Lower lobe of right lung (tissue), 2 donors: ENCODE measurements around the gene MZT2B. TPM values are rescaled to one million over a fixed set of nuclear protein-coding genes. Genes with fewer than 3 reads are reported as not detected.
"Not testable (repeated sequence)": the region's sequence is repeated elsewhere in the genome, so short reads cannot be mapped to it uniquely, and the experiment has no call there.

ENCODE experiments used
- ATAC-seq, 2 donors: fragments of 200-7000 bp; cut with Tn5 transposase; one replicate each; pipeline ENCODE4 v1.9.1; 2020 to 2022; ENCODE audit warnings: mild to moderate bottlenecking in 2 of 2, moderate library complexity in 2 of 2
- DNase-seq: peaks from one replicate; pipeline ENCODE4 v3.0.0-alpha.2; 2020
- H3K27ac ChIP-seq: fragments of 200-600 bp; one replicate; pipeline ENCODE4 v1.8.0; 2022
- H3K27me3 ChIP-seq: fragments of 200-600 bp; one replicate; pipeline ENCODE4 v1.8.0; 2022; ENCODE audit warnings: low read depth
- H3K36me3 ChIP-seq: fragments of 200-600 bp; one replicate; pipeline ENCODE4 v1.8.0; 2022; ENCODE audit warnings: mild to moderate bottlenecking
- H3K4me1 ChIP-seq: fragments of 200-600 bp; one replicate; pipeline ENCODE4 v1.8.0; 2022
- H3K4me3 ChIP-seq: fragments of 200-600 bp; one replicate; pipeline ENCODE4 v1.8.0; 2022; ENCODE audit warnings: mild to moderate bottlenecking
- H3K9me3 ChIP-seq: fragments of 200-600 bp; one replicate; pipeline ENCODE4 v1.8.0; 2022
- CTCF ChIP-seq: fragments of 200-600 bp; IDR thresholded peaks from one replicate; pipeline ENCODE4 v1.8.0; 2022; ENCODE audit warnings: antibody characterized with exemption, mild to moderate bottlenecking
- intact Hi-C: fragments of 100-400 bp; cut with DNase I; formaldehyde crosslinking; loops from one replicate; pipeline ENCODE4 v1.11.0; 2022
- long read RNA-seq: library from polyadenylated mRNA; unstranded; transcript quantifications from one replicate; pipeline ENCODE4 v2.0.0, GENCODE V29; 2021
- total RNA-seq: library from RNA; stranded (reverse); fragmentation: NEBNext Ultra II Directional; extraction: Animal tissue kit (Norgen Biotek cat#: 25700); gene quantifications from one replicate; pipeline ENCODE4 v1.2.1, GENCODE V29; 2021
- donor health status: DM: no; HTN: yes; CAD: no; lungs with severe emphysema.

Gene MZT2B
- total RNA-seq, result 125 TPM
- long read RNA-seq, transcript MZT2B-201 (3 exons, 933 nt), result major isoform, 56 of 80 reads
- long read RNA-seq, transcript MZT2B-206 (2 exons, 480 nt), result minor isoform, 5 of 80 reads
- long read RNA-seq, transcript MZT2B-205 (3 exons, 435 nt), result minor isoform, 7 of 80 reads
- long read RNA-seq, transcript MZT2B-203 (3 exons, 455 nt), result minor isoform, 7 of 80 reads
- long read RNA-seq, partial matches to known transcripts, result 0 of 80 reads
- long read RNA-seq, other reads (novel, unspliced or antisense), result 3 of 80 reads

- intact Hi-C loops, H3K27me3 ChIP-seq, H3K9me3 ChIP-seq, H3K36me3 ChIP-seq: not testable (repeated sequence)
- peaks cover 19% of the 10 kb centered on the region for H3K4me1 ChIP-seq
- DNase-seq (peak; percentile 92), ATAC-seq (peak; percentile 95 to 97)
- TF ChIP-seq CTCF, result peak; percentile 67
- peak within 1 kb of the TSS; percentile 92 for H3K4me3 ChIP-seq
- H3K27ac ChIP-seq, result peak within 1 kb of the TSS; percentile 92
These were observed at the start of gene MZT2B for GRCh38 chr2:130181880-130182682. TSS of gene MZT2B (plus strand) at chr2:130182262. CDS start at chr2:130182283, 21 bp downstream.

GRCh38 chr2:130135692-130136541, 46.1 kb upstream of the MZT2B start:
- DNase-seq, result no peak
- Histone ChIP-seq H3K27ac (no peak overlapping the region), H3K4me3 (no peak overlapping the region), H3K4me1 (no peaks in the 10 kb centered on the region), H3K36me3 (no peaks in the 10 kb centered on the region), H3K9me3 (no peaks in the 10 kb centered on the region), H3K27me3 (no peaks in the 10 kb centered on the region)
- intact Hi-C loops, result no loop called here
- TF ChIP-seq CTCF, result no peak
- no peak for ATAC-seq

GRCh38 chr2:130136546-130136945, 45.5 kb upstream of the MZT2B start:
- ATAC-seq, intact Hi-C loops: not testable (repeated sequence)

GRCh38 chr2:130137118-130137517, 44.9 kb upstream of the MZT2B start:
- intact Hi-C loops, H3K27ac ChIP-seq, H3K4me1 ChIP-seq, H3K27me3 ChIP-seq, H3K9me3 ChIP-seq, H3K4me3 ChIP-seq, H3K36me3 ChIP-seq, DNase-seq, ATAC-seq: not testable (repeated sequence)

More at GRCh38 chr2:130136546-130136945, 45.5 kb upstream of the MZT2B start:
- not testable (repeated sequence) for H3K4me1 ChIP-seq, H3K27me3 ChIP-seq, H3K4me3 ChIP-seq, H3K9me3 ChIP-seq, H3K36me3 ChIP-seq, H3K27ac ChIP-seq, DNase-seq

GRCh38 chr2:130138326-130138725, 43.7 kb upstream of the MZT2B start:
- H3K4me3 ChIP-seq, intact Hi-C loops, H3K27ac ChIP-seq, H3K36me3 ChIP-seq, DNase-seq, H3K4me1 ChIP-seq, ATAC-seq, H3K9me3 ChIP-seq, H3K27me3 ChIP-seq: not testable (repeated sequence)

GRCh38 chr2:130138841-130139251, 43.2 kb upstream of the MZT2B start:
- intact Hi-C loops, H3K4me1 ChIP-seq, H3K27ac ChIP-seq, H3K4me3 ChIP-seq, H3K36me3 ChIP-seq, H3K27me3 ChIP-seq, DNase-seq, H3K9me3 ChIP-seq: not testable (repeated sequence)
- peak in 1 of 2 donors; percentile 17 for ATAC-seq

- H3K9me3 ChIP-seq, H3K4me1 ChIP-seq, ATAC-seq, intact Hi-C loops, H3K4me3 ChIP-seq, H3K36me3 ChIP-seq, H3K27ac ChIP-seq, H3K27me3 ChIP-seq, DNase-seq: not testable (repeated sequence)
These were observed 42.5 kb upstream of the MZT2B start for GRCh38 chr2:130139331-130140280.

- intact Hi-C loops, H3K4me1 ChIP-seq, H3K36me3 ChIP-seq, H3K27me3 ChIP-seq, H3K9me3 ChIP-seq, ATAC-seq, H3K4me3 ChIP-seq, DNase-seq, H3K27ac ChIP-seq: not testable (repeated sequence)
These were observed 41.5 kb upstream of the MZT2B start for GRCh38 chr2:130140516-130140915.

- H3K27ac ChIP-seq, ATAC-seq, intact Hi-C loops, H3K36me3 ChIP-seq, H3K9me3 ChIP-seq, H3K4me1 ChIP-seq, DNase-seq, H3K4me3 ChIP-seq, H3K27me3 ChIP-seq: not testable (repeated sequence)
These were observed 41.1 kb upstream of the MZT2B start for GRCh38 chr2:130141002-130141401.

- H3K4me3 ChIP-seq, ATAC-seq, H3K27me3 ChIP-seq, intact Hi-C loops, H3K4me1 ChIP-seq, H3K36me3 ChIP-seq, DNase-seq, H3K27ac ChIP-seq, H3K9me3 ChIP-seq: not testable (repeated sequence)
These were observed 40.3 kb upstream of the MZT2B start for GRCh38 chr2:130141645-130142370.
